Measurements from ENCODE around the gene C2orf68. TPM values are rescaled to one million over a fixed set of nuclear protein-coding genes. Genes with fewer than 3 reads are reported as not detected.

C2orf68 gene
- total RNA-seq, 1 experiment from 2014 or later, result 23.7 TPM

DNA sequence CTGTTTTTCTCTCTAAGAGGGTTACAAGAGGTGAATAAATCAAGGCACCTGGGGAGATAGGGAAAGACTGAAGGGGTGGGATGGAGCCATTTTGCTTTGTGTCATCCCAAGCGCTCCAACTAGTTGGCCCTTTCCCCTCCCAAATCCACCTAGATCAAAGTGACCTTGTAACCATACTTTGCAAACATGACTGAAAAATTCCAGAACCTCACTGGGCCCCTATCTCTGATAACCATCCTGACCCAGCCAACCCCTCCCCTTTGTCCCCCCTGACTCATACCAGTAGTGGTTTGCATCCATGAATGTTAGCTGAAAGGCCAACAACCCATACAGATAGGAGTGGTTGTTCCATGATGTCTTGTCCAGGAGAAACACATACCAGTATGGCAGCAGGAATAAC lies 53.7 kb downstream of the C2orf68 start:
- Histone ChIP-seq H3K4me3 (ENCODE audit: low read depth in 2 of 2, low read length in 2 of 2) (no peak overlapping the region), H3K4me1 (ENCODE audit: control insufficient read depth, insufficient read depth, low read length) (peaks cover 6% of the 10 kb centered on the region; the same call in 1 of the 2 replicates), H3K36me3 (ENCODE audit: control insufficient read depth, insufficient read depth, low read length) (peaks cover 6% of the 10 kb centered on the region; the same call in 1 of the 2 replicates), H3K27ac (ENCODE audit: low read length) (no peak overlapping the region), H3K9me3 (ENCODE audit: control insufficient read depth, insufficient read depth, low read depth, low read length) (no peaks in the 10 kb centered on the region), H3K27me3 (ENCODE audit: control insufficient read depth, insufficient read depth, low read length) (no peaks in the 10 kb centered on the region)
- DNase-seq (ENCODE audit: low read depth, low spot score) (no peak), ATAC-seq (no peak)
- intact Hi-C loops (cut with micrococcal nuclease; ENCODE audit: unreplicated experiment) (no loop called here), in situ Hi-C loops (cut with HindIII; ENCODE audit: low pct_unique_long_range_greater_than_20kb, low sequenced_read_pairs) (no loop called here)
- BruUV-seq (replicated peaks), result no TSS peak
- TF ChIP-seq SIN3A (IDR thresholded peaks at IDR 0.05; ENCODE audit: borderline replicate concordance, insufficient read depth, low read depth, low read length), result no peak
- TF ChIP-seq REST (IDR thresholded peaks at IDR 0.05; ENCODE audit: insufficient read depth in 1 of 2, low read depth in 2 of 2, low read length in 1 of 2), result no peak
- no peak for TF ChIP-seq CTCF (IDR thresholded peaks at IDR 0.05)
- TF ChIP-seq TCF7L2 (IDR thresholded peaks at IDR 0.05; ENCODE audit: low read depth, low read length), result no peak
- no peak for TF ChIP-seq POLR2AphosphoS5 (IDR thresholded peaks at IDR 0.05; ENCODE audit: low read depth, low read length)
- POLR2A ChIA-PET, result no interaction called here
- CTCF ChIA-PET, result no interaction called here

GRCh38 chr2:85557130-85557529 lies 54.7 kb downstream of the C2orf68 start:
- intact Hi-C loops (cut with micrococcal nuclease; ENCODE audit: unreplicated experiment) (no loop called here), in situ Hi-C loops (cut with HindIII; ENCODE audit: low pct_unique_long_range_greater_than_20kb, low sequenced_read_pairs) (no loop called here)
- Histone ChIP-seq H3K4me3 (ENCODE audit: low read depth in 2 of 2, low read length in 2 of 2) (no peak overlapping the region), H3K36me3 (ENCODE audit: control insufficient read depth, insufficient read depth, low read length) (peaks cover 8% of the 10 kb centered on the region), H3K4me1 (ENCODE audit: control insufficient read depth, insufficient read depth, low read length) (peaks cover 10% of the 10 kb centered on the region), H3K9me3 (ENCODE audit: control insufficient read depth, insufficient read depth, low read depth, low read length) (no peaks in the 10 kb centered on the region), H3K27ac (ENCODE audit: low read length) (no peak overlapping the region), H3K27me3 (ENCODE audit: control insufficient read depth, insufficient read depth, low read length) (no peaks in the 10 kb centered on the region)
- ChIA-PET POLR2A (interaction anchor here (0.6 kb wide), 1 partner anchor 106 kb away, joined by 8 read pairs; no protein-coding TSS in a partner anchor), CTCF (no interaction called here)
- ATAC-seq, result no peak
- BruUV-seq (replicated peaks), result no TSS peak
- TF ChIP-seq SIN3A (IDR thresholded peaks at IDR 0.05; ENCODE audit: borderline replicate concordance, insufficient read depth, low read depth, low read length) (no peak), TCF7L2 (IDR thresholded peaks at IDR 0.05; ENCODE audit: low read depth, low read length) (no peak), POLR2AphosphoS5 (IDR thresholded peaks at IDR 0.05; ENCODE audit: low read depth, low read length) (no peak), REST (IDR thresholded peaks at IDR 0.05; ENCODE audit: insufficient read depth in 1 of 2, low read depth in 2 of 2, low read length in 1 of 2) (no peak), CTCF (IDR thresholded peaks at IDR 0.05) (no peak)
- DNase-seq (ENCODE audit: low read depth, low spot score), result no peak

Other genes starting within 250 kb of the C2orf68 start
- 202 TPM for gene CAPG, start 201.7 kb downstream of the C2orf68 start, total RNA-seq (2021; ENCODE audit: unreplicated experiment)
- gene SH2D6, start 193.4 kb downstream of the C2orf68 start, total RNA-seq (2021; ENCODE audit: unreplicated experiment), result 3.3 TPM
- 547 TPM for gene MAT2A, start 72.9 kb downstream of the C2orf68 start, total RNA-seq (2021; ENCODE audit: unreplicated experiment)
- gene GGCX, start 50.6 kb downstream of the C2orf68 start, total RNA-seq (2021; ENCODE audit: unreplicated experiment), result 64.1 TPM
- 93.2 TPM for gene VAMP8, start 34.5 kb downstream of the C2orf68 start, total RNA-seq (2021; ENCODE audit: unreplicated experiment)
- gene VAMP5, start 27.6 kb downstream of the C2orf68 start, total RNA-seq (2021; ENCODE audit: unreplicated experiment), result 21.3 TPM
- 156 TPM for gene RNF181, start 16.3 kb downstream of the C2orf68 start, total RNA-seq (2021; ENCODE audit: unreplicated experiment)
- 30.4 TPM for gene TMEM150A, start 9.4 kb downstream of the C2orf68 start, total RNA-seq (2021; ENCODE audit: unreplicated experiment)
- 78.6 TPM for gene USP39, start 4.1 kb upstream of the C2orf68 start, total RNA-seq (2021; ENCODE audit: unreplicated experiment)
- gene SFTPB, start 56.1 kb upstream of the C2orf68 start, total RNA-seq (2021; ENCODE audit: unreplicated experiment), result 5.6 TPM
- not detected for gene GNLY, start 82.3 kb upstream of the C2orf68 start, total RNA-seq (2021; ENCODE audit: unreplicated experiment)
- 3.8 TPM for gene ATOH8, start 141.9 kb upstream of the C2orf68 start, total RNA-seq (2021; ENCODE audit: unreplicated experiment)

Measured in Panc1 (cell line).